ENCODE results near the gene ASS1. TPM values are rescaled to one million over a fixed set of nuclear protein-coding genes. Genes with fewer than 3 reads are reported as not detected.

The ASS1 gene
- total and polyA plus RNA-seq, 2 donors (not counting 1 experiment from before 2014, with no cell fraction given): 0.30 to 0.44 TPM

DNA sequence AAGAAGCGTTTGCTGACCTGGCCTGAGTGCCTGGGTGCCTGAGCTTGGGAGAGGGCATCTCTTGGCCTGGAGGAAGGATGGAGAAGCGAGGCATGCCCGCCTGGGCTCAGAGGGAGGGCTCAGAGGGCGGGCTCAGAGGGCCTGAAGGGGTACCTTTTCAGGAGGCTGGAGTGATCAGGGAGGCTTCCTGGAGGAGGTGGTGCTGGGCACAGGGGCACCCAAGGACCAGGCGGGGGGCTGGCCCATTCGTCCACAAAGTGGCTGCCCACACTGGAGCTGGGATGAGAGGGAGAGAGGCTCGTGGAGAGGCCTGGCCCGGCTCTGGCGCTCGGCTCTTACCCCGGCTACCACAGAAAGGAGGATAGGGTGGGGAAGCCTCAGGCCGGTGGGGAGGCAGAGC is 32.8 kb downstream of the ASS1 start:
- Mint-ChIP-seq H3K27ac (no peak overlapping the region), H3K27me3 (peaks cover 12% of the 10 kb centered on the region), H3K4me3 (no peak overlapping the region), H3K4me1 (no peaks in the 10 kb centered on the region), H3K9me3 (ENCODE audit: insufficient read depth) (no peaks in the 10 kb centered on the region)
- ATAC-seq (ENCODE audit: low read depth) (no peak), DNase-seq (no peak)
- 88% methylated on average over 9 of the region's 12 CpGs for WGBS (ENCODE audit: insufficient coverage)
- Histone ChIP-seq H3K4me2 (replicated peaks; ENCODE audit: low read depth, low read length, poor library complexity, severe bottlenecking) (no peak overlapping the region), H4K20me1 (ENCODE audit: control insufficient read depth, insufficient read depth, low read length, poor library complexity, severe bottlenecking) (no peaks in the 10 kb centered on the region), H3K27ac (ENCODE audit: low read length in 2 of 2) (no peak overlapping the region), H3K4me1 (ENCODE audit: control insufficient read depth in 2 of 2, insufficient read depth in 2 of 2, low read length in 2 of 2) (no peaks in the 10 kb centered on the region), H3K9me3 (ENCODE audit: control extremely low read depth in 1 of 3, control insufficient read depth in 2 of 3, insufficient read depth in 1 of 3, low read length in 2 of 3) (no peaks in the 10 kb centered on the region), H3K79me2 (ENCODE audit: control insufficient read depth, insufficient read depth, low read length) (no peaks in the 10 kb centered on the region), H2AFZ (ENCODE audit: insufficient read depth, low read depth, low read length, poor library complexity, severe bottlenecking) (no peak overlapping the region), H3K27me3 (replicated peaks in 1 of 4; ENCODE audit: control extremely low read depth in 1 of 4, control insufficient read depth in 3 of 4, insufficient read depth in 4 of 4, low read length in 3 of 4) (no peaks in the 10 kb centered on the region), H3K9ac (ENCODE audit: low read length) (no peak overlapping the region), H3K36me3 (replicated peaks in 1 of 2; ENCODE audit: control extremely low read depth in 1 of 2, control insufficient read depth in 1 of 2, extremely low read depth in 1 of 2, insufficient read depth in 2 of 2, low read length in 1 of 2) (no peaks in the 10 kb centered on the region), H3K4me3 (ENCODE audit: control extremely low read depth in 1 of 5, extremely low read depth in 1 of 5, insufficient read depth in 1 of 5, low read depth in 2 of 5, low read length in 4 of 5) (no peak overlapping the region)
- CTCF ChIA-PET: no interaction called here
- POLR2A ChIA-PET: no interaction called here
- intact Hi-C loops (cut with micrococcal nuclease): no loop called here
- TF ChIP-seq, protein P1, sequence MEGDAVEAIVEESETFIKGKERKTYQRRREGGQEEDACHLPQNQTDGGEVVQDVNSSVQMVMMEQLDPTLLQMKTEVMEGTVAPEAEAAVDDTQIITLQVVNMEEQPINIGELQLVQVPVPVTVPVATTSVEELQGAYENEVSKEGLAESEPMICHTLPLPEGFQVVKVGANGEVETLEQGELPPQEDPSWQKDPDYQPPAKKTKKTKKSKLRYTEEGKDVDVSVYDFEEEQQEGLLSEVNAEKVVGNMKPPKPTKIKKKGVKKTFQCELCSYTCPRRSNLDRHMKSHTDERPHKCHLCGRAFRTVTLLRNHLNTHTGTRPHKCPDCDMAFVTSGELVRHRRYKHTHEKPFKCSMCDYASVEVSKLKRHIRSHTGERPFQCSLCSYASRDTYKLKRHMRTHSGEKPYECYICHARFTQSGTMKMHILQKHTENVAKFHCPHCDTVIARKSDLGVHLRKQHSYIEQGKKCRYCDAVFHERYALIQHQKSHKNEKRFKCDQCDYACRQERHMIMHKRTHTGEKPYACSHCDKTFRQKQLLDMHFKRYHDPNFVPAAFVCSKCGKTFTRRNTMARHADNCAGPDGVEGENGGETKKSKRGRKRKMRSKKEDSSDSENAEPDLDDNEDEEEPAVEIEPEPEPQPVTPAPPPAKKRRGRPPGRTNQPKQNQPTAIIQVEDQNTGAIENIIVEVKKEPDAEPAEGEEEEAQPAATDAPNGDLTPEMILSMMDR (IDR thresholded peaks at IDR 0.05): no peak
- no peak for TF ChIP-seq EZH2 (IDR thresholded peaks at IDR 0.05; ENCODE audit: borderline replicate concordance, insufficient read depth, low read depth, low read length, poor library complexity, severe bottlenecking)

DNA sequence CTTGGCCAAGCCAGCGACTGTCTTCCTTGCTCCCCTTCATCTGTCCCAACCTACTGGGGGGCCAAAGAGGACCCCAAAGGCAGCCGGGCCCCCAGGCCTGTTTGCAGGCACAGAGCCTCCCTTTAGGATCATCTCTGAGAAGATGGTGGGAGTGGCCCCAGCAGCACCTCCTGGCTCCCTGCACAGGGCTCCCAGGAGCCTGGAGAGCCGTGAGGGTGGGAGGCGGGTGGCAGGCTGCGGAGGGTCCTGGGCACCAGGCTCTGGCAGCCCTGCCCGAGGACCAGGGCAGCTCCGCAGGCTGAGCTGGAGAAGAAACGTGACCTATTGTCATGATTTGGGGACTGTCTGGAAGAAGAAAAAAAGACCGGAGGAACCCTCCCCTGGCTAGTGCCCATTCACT is 33.4 kb downstream of the ASS1 start:
- no peak overlapping the region for H3K4me3 ChIP-seq (ENCODE audit: control extremely low read depth in 1 of 5, extremely low read depth in 1 of 5, insufficient read depth in 1 of 5, low read depth in 2 of 5, low read length in 4 of 5)
- no peaks in the 10 kb centered on the region for H3K4me1 Mint-ChIP-seq
- H3K27me3 Mint-ChIP-seq: peaks cover 17% of the 10 kb centered on the region
- POLR2A ChIA-PET: no interaction called here
- no peaks in the 10 kb centered on the region for H3K79me2 ChIP-seq (ENCODE audit: control insufficient read depth, insufficient read depth, low read length)
- no peaks in the 10 kb centered on the region for H4K20me1 ChIP-seq (ENCODE audit: control insufficient read depth, insufficient read depth, low read length, poor library complexity, severe bottlenecking)
- H2AFZ ChIP-seq (ENCODE audit: insufficient read depth, low read depth, low read length, poor library complexity, severe bottlenecking): no peak overlapping the region
- DNase-seq (no peak), ATAC-seq (ENCODE audit: low read depth) (no peak)
- no peak overlapping the region for H3K4me2 ChIP-seq (replicated peaks; ENCODE audit: low read depth, low read length, poor library complexity, severe bottlenecking)
- CTCF ChIA-PET: no interaction called here
- no peaks in the 10 kb centered on the region for H3K9me3 Mint-ChIP-seq (ENCODE audit: insufficient read depth)
- H3K9me3 ChIP-seq (ENCODE audit: control extremely low read depth in 1 of 3, control insufficient read depth in 2 of 3, insufficient read depth in 1 of 3, low read length in 2 of 3): no peaks in the 10 kb centered on the region
- H3K4me3 Mint-ChIP-seq: no peak overlapping the region
- H3K9ac ChIP-seq (ENCODE audit: low read length): no peak overlapping the region
- 94% methylated on average over 6 of the region's 9 CpGs for WGBS (ENCODE audit: insufficient coverage)
- no peaks in the 10 kb centered on the region for H3K4me1 ChIP-seq (ENCODE audit: control insufficient read depth in 2 of 2, insufficient read depth in 2 of 2, low read length in 2 of 2)
- intact Hi-C loops (cut with micrococcal nuclease): no loop called here
- no peaks in the 10 kb centered on the region for H3K27me3 ChIP-seq (replicated peaks in 1 of 4; ENCODE audit: control extremely low read depth in 1 of 4, control insufficient read depth in 3 of 4, insufficient read depth in 4 of 4, low read length in 3 of 4)
- no peak overlapping the region for H3K27ac ChIP-seq (ENCODE audit: low read length in 2 of 2)
- no peaks in the 10 kb centered on the region for H3K36me3 ChIP-seq (replicated peaks in 1 of 2; ENCODE audit: control extremely low read depth in 1 of 2, control insufficient read depth in 1 of 2, extremely low read depth in 1 of 2, insufficient read depth in 2 of 2, low read length in 1 of 2)
- H3K27ac Mint-ChIP-seq: no peak overlapping the region
- TF ChIP-seq, protein P1 (IDR thresholded peaks at IDR 0.05): no peak
- TF ChIP-seq EZH2 (IDR thresholded peaks at IDR 0.05; ENCODE audit: borderline replicate concordance, insufficient read depth, low read depth, low read length, poor library complexity, severe bottlenecking): no peak
